HFF-Myc (cell line): Measurements from ENCODE around the gene ECT2L.

Experiments used
- DNase-seq: peaks from one replicate; pipeline ENCODE4 v3.0.0-alpha.2; 2011; ENCODE audit warnings: low read depth; ENCODE audit errors: extremely low read depth
- H3K4me3 ChIP-seq: replicated peaks from 2 replicates; pipeline ENCODE4 v1.5.1; 2011; ENCODE audit warnings: low read depth, mild to moderate bottlenecking, control low read depth, low read length
- TF ChIP-seq, protein P1 (sequence below): IDR thresholded peaks from 2 replicates; pipeline ENCODE4 v1.5.1; 2012; ENCODE audit warnings: mild to moderate bottlenecking, low read depth, low read length, control low read depth; ENCODE audit errors: missing control alignments

The ECT2L gene, protein sequence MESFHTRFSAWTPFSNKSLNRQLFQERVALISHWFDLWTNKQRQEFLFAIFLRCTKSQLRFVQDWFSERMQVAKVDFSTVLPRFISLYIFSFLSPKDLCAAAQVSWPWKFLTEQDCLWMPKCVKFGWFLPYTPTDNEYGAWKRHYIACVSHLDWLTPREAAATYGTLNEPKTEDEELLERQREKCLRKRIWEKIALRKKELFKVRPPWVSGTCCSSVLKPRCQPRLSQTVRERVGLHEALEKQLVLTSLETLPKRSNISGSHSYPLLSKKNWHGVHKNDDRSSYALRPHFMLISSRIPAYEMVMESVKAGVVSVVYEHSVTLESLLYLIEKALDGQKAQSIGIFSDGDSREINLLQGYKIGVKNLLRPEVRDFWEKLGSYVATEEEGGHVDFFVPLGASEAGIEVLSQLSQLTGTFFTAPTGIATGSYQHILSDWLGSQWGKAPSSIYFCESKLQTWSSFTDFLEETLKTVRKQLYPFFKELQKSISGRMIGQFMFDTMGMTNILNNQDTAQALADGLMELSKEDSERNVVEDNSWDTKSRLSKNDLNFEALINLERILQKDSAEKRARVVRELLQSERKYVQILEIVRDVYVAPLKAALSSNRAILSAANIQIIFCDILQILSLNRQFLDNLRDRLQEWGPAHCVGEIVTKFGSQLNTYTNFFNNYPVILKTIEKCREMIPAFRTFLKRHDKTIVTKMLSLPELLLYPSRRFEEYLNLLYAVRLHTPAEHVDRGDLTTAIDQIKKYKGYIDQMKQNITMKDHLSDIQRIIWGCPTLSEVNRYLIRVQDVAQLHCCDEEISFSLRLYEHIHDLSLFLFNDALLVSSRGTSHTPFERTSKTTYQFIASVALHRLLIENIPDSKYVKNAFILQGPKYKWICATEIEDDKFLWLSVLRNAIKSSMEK

GRCh38 chr6:138795809-138796603, at the start of gene ECT2L:
Gene ECT2L (plus strand): TSS chr6:138796087. CDS start chr6:138813275, 17,188 bp downstream.
- peak; percentile 12 for DNase-seq
- H3K4me3 ChIP-seq: peak within 1 kb of the TSS; percentile 30
- TF ChIP-seq, protein P1, sequence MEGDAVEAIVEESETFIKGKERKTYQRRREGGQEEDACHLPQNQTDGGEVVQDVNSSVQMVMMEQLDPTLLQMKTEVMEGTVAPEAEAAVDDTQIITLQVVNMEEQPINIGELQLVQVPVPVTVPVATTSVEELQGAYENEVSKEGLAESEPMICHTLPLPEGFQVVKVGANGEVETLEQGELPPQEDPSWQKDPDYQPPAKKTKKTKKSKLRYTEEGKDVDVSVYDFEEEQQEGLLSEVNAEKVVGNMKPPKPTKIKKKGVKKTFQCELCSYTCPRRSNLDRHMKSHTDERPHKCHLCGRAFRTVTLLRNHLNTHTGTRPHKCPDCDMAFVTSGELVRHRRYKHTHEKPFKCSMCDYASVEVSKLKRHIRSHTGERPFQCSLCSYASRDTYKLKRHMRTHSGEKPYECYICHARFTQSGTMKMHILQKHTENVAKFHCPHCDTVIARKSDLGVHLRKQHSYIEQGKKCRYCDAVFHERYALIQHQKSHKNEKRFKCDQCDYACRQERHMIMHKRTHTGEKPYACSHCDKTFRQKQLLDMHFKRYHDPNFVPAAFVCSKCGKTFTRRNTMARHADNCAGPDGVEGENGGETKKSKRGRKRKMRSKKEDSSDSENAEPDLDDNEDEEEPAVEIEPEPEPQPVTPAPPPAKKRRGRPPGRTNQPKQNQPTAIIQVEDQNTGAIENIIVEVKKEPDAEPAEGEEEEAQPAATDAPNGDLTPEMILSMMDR: no peak

- no peak overlapping the region for H3K4me3 ChIP-seq
- TF ChIP-seq, protein P1: no peak
- no peak for DNase-seq
These were observed 43.9 kb upstream of the ECT2L start for GRCh38 chr6:138752017-138752416.

- DNase-seq: no peak
- no peak overlapping the region for H3K4me3 ChIP-seq
- TF ChIP-seq, protein P1: no peak
These were observed 38.8 kb upstream of the ECT2L start for GRCh38 chr6:138757136-138757535.

DNA sequence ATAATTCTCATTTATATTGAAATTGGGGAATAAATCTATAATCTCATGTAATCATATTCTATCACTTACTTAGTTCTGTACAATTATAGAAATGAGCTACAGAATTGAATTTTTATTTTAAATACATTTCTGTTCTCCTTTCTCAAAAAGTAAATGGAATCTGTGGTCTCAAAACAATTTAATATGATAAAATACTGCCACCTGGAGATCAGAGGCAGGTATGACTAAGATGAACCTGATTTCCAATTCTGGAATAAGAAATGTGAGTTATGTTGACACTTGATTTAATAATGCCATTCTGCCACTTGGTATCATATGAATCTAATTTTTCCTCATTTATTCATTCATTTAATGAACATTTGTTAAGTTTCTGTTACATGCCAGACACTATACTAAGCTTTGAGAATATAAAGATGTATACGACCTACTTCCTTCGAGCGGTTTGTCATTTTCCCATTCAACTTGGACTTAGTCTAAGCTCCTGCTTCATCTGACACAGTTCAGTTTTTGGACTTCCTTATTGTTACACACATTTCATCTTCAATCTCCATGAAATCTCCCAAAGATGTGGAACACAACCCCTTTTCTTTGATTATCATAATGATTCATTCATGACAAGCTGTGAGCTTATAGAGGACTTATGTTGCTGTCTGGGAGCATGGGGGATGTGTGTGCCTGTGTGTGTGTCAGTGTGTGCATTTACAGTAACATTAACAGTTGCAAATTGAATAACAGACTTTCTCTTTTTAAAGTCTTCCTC, 29.8 kb upstream of the ECT2L start:
- no peak for DNase-seq
- TF ChIP-seq, protein P1: peak; percentile 24
- no peak overlapping the region for H3K4me3 ChIP-seq

- H3K4me3 ChIP-seq: no peak overlapping the region
- TF ChIP-seq, protein P1: no peak
- no peak for DNase-seq
These were observed 26.7 kb upstream of the ECT2L start for GRCh38 chr6:138769102-138769676.
